ENCODE results near the gene LHFPL3.

DNA sequence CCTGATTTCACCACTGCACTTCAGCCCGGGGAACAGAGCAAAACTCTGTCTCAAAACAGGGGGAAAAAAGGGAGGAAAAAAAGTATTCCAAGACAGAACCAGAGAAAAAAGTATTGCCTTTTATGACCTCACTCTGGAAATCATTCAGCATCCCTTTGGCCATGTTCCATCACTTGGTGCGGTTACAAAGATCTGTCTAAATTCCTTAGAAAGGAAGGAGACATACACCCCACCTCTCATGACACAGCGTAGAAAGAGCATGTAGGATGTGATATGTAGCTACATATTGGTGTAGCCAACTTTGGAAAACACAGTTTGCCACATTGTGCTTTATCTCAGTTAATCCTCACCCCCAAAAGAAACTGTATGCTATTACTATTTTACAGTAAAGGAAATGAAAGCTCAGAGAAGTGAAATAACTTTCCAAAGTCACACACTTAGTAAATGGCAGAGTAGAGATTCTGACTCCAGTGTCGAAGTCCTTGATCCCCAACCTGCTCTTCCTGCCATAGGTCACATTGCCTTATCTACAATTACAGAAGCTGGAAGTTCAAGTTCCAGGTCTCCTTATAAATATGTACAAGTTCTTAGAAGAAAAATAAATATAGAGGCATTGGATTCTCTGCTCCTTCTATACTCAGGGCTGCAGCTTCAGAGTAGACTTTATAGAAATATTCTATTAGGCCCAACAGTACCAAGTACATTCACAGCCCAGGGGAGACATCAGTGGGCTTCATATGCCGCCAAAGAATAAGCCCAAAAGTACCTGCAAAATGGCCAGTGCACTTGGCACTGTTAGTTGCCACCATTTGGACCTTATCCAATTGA, 594.0 kb downstream of the LHFPL3 start:
- TF ChIP-seq, protein P1, sequence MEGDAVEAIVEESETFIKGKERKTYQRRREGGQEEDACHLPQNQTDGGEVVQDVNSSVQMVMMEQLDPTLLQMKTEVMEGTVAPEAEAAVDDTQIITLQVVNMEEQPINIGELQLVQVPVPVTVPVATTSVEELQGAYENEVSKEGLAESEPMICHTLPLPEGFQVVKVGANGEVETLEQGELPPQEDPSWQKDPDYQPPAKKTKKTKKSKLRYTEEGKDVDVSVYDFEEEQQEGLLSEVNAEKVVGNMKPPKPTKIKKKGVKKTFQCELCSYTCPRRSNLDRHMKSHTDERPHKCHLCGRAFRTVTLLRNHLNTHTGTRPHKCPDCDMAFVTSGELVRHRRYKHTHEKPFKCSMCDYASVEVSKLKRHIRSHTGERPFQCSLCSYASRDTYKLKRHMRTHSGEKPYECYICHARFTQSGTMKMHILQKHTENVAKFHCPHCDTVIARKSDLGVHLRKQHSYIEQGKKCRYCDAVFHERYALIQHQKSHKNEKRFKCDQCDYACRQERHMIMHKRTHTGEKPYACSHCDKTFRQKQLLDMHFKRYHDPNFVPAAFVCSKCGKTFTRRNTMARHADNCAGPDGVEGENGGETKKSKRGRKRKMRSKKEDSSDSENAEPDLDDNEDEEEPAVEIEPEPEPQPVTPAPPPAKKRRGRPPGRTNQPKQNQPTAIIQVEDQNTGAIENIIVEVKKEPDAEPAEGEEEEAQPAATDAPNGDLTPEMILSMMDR (conservative IDR thresholded peaks at IDR 0.05) = no peak
- TF ChIP-seq ZFX (IDR thresholded peaks at IDR 0.05) = no peak

Data from C4-2B (cell line).